ENCODE results near the gene GFOD1.

GFOD1 gene

DNA sequence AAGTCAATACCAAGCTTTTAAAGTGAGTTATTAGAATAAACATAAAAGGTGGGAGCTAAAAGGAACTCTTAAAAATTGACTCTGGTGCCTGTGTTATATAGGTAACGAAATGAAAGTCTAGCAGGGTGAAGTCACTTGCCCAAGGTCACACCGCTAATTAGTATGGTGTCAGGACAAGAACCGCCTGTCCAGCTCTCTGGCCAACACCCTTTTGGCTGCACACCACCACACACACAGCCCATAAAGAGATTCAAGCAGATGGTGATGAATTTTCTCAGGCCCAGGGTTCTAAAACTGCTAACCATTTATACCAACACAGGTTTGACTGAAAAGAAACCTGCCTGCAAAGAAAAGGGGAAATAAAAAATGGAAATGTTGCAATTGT lies 20.2 kb downstream of the GFOD1 start:
- no peak for DNase-seq (ENCODE audit: extremely low read depth, low read depth)
- TF ChIP-seq, protein P1, sequence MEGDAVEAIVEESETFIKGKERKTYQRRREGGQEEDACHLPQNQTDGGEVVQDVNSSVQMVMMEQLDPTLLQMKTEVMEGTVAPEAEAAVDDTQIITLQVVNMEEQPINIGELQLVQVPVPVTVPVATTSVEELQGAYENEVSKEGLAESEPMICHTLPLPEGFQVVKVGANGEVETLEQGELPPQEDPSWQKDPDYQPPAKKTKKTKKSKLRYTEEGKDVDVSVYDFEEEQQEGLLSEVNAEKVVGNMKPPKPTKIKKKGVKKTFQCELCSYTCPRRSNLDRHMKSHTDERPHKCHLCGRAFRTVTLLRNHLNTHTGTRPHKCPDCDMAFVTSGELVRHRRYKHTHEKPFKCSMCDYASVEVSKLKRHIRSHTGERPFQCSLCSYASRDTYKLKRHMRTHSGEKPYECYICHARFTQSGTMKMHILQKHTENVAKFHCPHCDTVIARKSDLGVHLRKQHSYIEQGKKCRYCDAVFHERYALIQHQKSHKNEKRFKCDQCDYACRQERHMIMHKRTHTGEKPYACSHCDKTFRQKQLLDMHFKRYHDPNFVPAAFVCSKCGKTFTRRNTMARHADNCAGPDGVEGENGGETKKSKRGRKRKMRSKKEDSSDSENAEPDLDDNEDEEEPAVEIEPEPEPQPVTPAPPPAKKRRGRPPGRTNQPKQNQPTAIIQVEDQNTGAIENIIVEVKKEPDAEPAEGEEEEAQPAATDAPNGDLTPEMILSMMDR (IDR thresholded peaks at IDR 0.05; ENCODE audit: low read depth, low read length): no peak

DNA sequence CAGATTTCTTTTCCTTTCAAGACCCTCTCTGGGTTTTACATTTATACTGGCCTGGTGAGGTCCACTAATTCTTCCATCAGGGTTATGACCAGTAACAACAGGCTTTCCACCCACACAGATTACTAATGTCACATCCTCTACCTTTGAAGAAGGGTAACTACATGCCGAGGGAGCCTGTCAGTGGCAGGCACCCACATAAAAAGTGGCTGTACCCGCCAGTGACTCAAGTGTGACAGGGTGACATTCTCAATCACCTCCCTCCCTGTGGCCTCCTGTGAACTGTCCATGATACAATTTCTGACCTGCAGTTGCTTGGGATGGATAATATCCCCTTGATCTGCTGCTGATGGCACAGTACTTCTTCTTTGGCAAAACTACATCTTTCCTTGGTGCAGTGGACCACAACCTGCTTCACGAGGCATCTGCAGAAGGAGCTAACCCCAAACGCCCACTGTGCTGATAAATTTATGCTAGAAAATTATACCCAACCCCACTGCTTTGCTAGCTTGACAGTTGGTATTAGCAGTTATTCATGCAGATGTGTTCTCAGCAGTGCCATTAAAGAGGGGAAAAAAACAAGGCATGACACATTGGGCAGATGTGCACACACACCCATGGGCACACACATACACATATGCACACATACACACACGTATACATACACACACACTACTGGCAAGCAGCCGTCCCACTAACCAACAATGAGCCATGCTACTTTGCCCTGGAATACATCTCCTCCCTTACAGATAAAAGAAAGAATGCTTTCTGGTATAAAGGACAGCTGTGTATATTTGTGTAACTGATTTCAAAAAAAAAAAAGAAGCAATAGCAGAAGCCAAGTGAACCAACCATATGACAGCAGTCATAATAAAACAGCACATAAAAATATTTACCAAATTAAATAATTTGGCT lies 20.8 kb downstream of the GFOD1 start:
- no peak for DNase-seq (ENCODE audit: extremely low read depth, low read depth)
- TF ChIP-seq, protein P1 (IDR thresholded peaks at IDR 0.05; ENCODE audit: low read depth, low read length): no peak

DNA sequence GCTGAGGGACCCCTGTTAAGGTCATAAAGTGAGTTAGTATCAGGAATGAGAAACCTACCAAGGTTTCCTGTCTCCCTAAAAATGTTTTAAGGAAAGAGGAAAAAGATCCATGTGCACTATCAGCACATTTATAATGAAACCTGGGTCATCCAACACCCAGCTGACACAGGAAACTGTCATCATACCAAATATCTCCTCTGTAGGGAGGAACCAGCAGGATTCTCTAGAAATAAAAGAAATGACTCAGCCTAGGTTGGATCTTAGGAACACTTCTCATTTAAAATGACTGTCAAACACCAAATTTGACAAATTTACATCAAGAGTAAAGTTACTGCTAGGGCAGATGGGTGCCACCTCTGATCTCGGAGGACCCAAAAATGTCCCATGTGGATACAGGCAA lies 21.7 kb downstream of the GFOD1 start:
- DNase-seq (ENCODE audit: extremely low read depth, low read depth): no peak
- TF ChIP-seq, protein P1 (IDR thresholded peaks at IDR 0.05; ENCODE audit: low read depth, low read length): no peak

DNA sequence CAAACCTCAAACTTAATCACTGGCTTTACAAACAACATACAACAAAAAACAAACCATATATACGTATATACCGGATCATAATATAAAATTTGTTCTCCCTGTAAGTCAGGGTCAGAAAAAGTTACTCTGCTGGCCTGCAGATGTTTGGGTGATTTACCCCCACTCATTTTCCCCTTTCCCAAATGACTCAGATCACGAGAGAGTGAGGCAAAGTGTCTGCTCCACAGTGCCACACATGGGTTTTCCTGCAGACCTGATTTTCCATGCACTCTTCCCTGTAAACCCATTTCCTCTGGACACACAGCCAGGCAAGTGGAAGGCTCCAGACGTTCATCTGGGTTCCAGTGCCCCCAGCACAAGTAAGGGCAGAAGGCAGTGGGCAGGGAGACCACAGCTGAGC lies 23.5 kb downstream of the GFOD1 start:
- TF ChIP-seq, protein P1 (IDR thresholded peaks at IDR 0.05; ENCODE audit: low read depth, low read length): no peak
- no peak for DNase-seq (ENCODE audit: extremely low read depth, low read depth)

DNA sequence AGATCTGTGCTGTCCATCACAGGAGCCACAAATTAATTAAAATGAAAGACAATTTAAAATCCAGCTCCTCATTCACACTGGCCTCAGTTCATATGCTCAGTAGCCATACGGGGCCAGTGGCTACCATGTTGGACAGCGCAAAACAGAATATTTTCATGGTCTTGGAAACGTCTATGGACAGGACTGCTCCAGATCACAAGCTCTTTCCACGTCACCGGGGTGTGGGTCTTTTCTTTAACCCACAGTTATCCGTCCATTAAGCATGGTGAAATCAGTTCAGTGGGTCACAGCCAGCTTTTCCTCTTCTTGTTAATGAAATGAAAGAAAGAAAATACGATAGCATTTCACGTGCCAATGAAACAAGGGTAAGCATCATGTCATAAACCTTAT lies 24.1 kb downstream of the GFOD1 start:
- TF ChIP-seq, protein P1 (IDR thresholded peaks at IDR 0.05; ENCODE audit: low read depth, low read length): no peak

DNA sequence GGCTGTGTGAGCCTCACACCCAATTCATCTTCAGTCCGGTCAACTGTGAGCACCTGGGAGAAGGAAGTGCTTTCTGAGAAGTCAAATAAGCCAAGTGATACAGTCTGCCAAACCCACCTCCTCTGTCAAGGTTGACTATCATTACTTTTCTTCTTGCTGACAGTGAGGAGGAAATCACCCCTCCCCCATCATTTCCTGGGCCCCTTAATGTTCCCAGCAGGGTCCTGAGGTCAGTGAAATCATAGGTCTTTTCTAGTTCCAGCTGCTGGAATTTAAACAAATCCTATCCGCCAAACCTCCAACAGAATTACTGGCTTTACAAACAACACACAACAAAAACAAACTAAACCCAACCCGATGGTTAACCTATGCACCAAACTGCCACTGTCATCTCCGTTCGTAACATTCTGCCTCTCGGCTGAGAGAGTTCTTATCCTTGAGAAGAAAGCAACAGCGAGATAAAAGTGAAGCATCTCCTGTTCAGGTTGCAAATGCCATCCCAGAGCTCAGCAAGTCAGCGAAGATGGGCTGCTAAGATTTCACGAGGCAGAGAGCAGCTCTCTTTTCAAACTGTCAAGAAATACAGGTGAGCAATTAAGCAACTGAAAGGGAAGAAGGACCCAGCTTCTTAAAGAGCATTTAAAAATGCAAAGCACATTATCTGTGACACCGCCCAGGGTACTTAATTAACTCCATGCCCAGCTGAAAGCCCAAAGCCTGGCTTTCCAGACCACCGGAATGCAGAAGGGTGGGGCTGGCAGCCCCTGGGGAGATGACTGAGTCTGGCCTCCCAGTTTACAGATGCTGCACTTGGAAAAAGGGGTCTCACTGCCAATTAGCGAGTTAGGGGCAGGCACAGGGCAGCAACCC lies 24.7 kb downstream of the GFOD1 start:
- TF ChIP-seq, protein P1 (IDR thresholded peaks at IDR 0.05; ENCODE audit: low read depth, low read length): no peak
- no peak for DNase-seq (ENCODE audit: extremely low read depth, low read depth)

More for the DNA sequence above, 24.1 kb downstream of the GFOD1 start:
- no peak for DNase-seq (ENCODE audit: extremely low read depth, low read depth)

DNA sequence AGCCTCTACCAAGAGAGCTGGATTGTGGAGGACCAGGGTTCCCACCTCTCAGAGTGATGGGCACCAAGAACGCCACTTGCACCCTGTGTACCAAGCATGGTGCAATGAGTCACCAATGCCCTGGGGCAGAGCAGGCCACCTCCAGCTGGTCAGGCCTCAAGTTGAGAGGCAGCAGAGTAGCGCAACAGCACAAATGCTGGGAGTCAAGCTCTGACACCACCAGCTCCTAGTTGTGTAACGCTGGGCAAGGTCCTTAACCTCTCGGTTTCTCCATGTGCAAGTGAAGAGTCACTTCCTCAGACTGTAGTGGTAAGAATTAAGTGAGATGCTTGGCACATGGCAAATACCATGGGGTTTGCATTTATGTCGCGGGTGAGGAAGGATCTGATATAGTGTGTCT lies 25.6 kb downstream of the GFOD1 start:
- no peak for DNase-seq (ENCODE audit: extremely low read depth, low read depth)
- TF ChIP-seq, protein P1 (IDR thresholded peaks at IDR 0.05; ENCODE audit: low read depth, low read length): no peak
